GM12878 (cell line): ENCODE results near the gene KEL. TPM values are rescaled to one million over a fixed set of nuclear protein-coding genes. Genes with fewer than 3 reads are reported as not detected.

ENCODE experiments used
- ATAC-seq: fragments of 200-7000 bp; cut with Tn5 transposase; 3 replicates; pipeline ENCODE4 v1.9.1; 2020; ENCODE audit warnings: mild to moderate bottlenecking, moderate library complexity
- BruUV-seq: library from RNA; stranded (reverse); fragments of 400-500 nt; replicated peaks from 2 replicates; lab custom pipeline; 2021; lab: Mats Ljungman, UMichigan
- CTCF ChIA-PET: fragments of 300-600 bp; sonication (Branson Sonifier 250); formaldehyde crosslinking; extraction: SDS; loops from one replicate; lab custom pipeline; 2021; ENCODE audit warnings: inconsistent platforms; lab: Yijun Ruan, JAX
- POLR2A ChIA-PET: fragments of 350-600 bp; formaldehyde crosslinking; extraction: SDS; loops from one replicate; lab custom pipeline; 2021; ENCODE audit warnings: inconsistent platforms; lab: Charles Lee
- RAD21 ChIA-PET: fragments of 300-600 bp; sonication (Branson Sonifier 250); formaldehyde crosslinking; loops from one replicate; lab custom pipeline; 2023; ENCODE audit warnings: antibody characterized with exemption; ENCODE audit not compliant: unreplicated experiment; lab: Charles Lee
- SMC1A ChIA-PET: fragments of 300-600 bp; sonication (Branson Sonifier 250); formaldehyde crosslinking; loops from one replicate; lab custom pipeline; 2023; ENCODE audit not compliant: unreplicated experiment, uncharacterized antibody; lab: Charles Lee
- DNase-seq: peaks from one replicate; pipeline ENCODE4 v3.0.0-alpha.2; 2011; ENCODE audit warnings: low read depth, low spot score
- FAIRE-seq: peaks from 3 replicates; lab custom pipeline; 2011; peaks lifted over from hg19 to GRCh38; lab: Jason Lieb, UNC
- H2AFZ ChIP-seq: 2 replicates; pipeline ENCODE4 v1.6.0; 2011; ENCODE audit warnings: low read depth, low read length, control low read depth; ENCODE audit not compliant: control insufficient read depth
- H3K27ac ChIP-seq: 2 replicates; pipeline ENCODE4 v1.5.1; 2011; ENCODE audit warnings: control low read depth; ENCODE audit not compliant: control insufficient read depth, insufficient read depth
- H3K27me3 ChIP-seq, 2 experiments: replicated peaks in 1 of 2; 2 replicates each; pipeline versions ENCODE4 v1.6.0 to v1.6.1; 2011; ENCODE audit warnings: low read length in 1 of 2; ENCODE audit not compliant: control insufficient read depth in 2 of 2, insufficient read depth in 2 of 2
- H3K36me3 ChIP-seq, 2 experiments: 2 replicates each; pipeline ENCODE4 v1.5.1; 2011; ENCODE audit warnings: low read length in 1 of 2; ENCODE audit not compliant: control insufficient read depth in 2 of 2, insufficient read depth in 2 of 2
- H3K4me1 ChIP-seq: 2 replicates; pipeline ENCODE4 v1.6.1; 2011; ENCODE audit warnings: mild to moderate bottlenecking, low read length, moderate library complexity, mixed read lengths; ENCODE audit not compliant: control insufficient read depth, insufficient read depth
- H3K4me2 ChIP-seq: 2 replicates; pipeline ENCODE4 v1.6.0; 2011; ENCODE audit warnings: control low read depth; ENCODE audit not compliant: control insufficient read depth, insufficient read depth
- H3K4me3 ChIP-seq: fragments of 200-600 bp; sonication (generic); 2 replicates; pipeline ENCODE4 v1.5.1; 2016
- H3K79me2 ChIP-seq: 2 replicates; pipeline ENCODE4 v1.6.0; 2011; ENCODE audit warnings: low read length; ENCODE audit not compliant: control insufficient read depth, insufficient read depth
- H3K9ac ChIP-seq: 2 replicates; pipeline ENCODE4 v1.8.0; 2011; ENCODE audit warnings: low read length, control low read depth, mixed read lengths; ENCODE audit not compliant: control insufficient read depth, insufficient read depth
- H3K9me3 ChIP-seq: replicated peaks from 3 replicates; pipeline ENCODE4 v1.5.1; 2011; ENCODE audit warnings: mild to moderate bottlenecking, low read length; ENCODE audit not compliant: control insufficient read depth, insufficient read depth
- H4K20me1 ChIP-seq: 2 replicates; pipeline ENCODE4 v1.6.0; 2011; ENCODE audit not compliant: control insufficient read depth, insufficient read depth
- GABPA ChIP-seq: IDR thresholded peaks from 2 replicates; pipeline ENCODE4 v1.6.1; 2014; ENCODE audit warnings: antibody characterized with exemption, low read depth, mild to moderate bottlenecking, inconsistent platforms
- SUZ12 ChIP-seq: fragments of 200-600 bp; sonication (generic); IDR thresholded peaks from one replicate; pipeline ENCODE4 v1.6.1; 2018; ENCODE audit warnings: antibody characterized with exemption, mild to moderate bottlenecking; ENCODE audit not compliant: unreplicated experiment
- TCF7 ChIP-seq: IDR thresholded peaks from 2 replicates; pipeline ENCODE4 v1.6.1; 2014; ENCODE audit warnings: antibody characterized with exemption, borderline replicate concordance
- ZNF217 ChIP-seq: fragments of 450-650 bp; IDR thresholded peaks from 2 replicates; pipeline ENCODE4 v1.6.1; 2017; ENCODE audit warnings: antibody characterized with exemption, mild to moderate bottlenecking
- ZZZ3 ChIP-seq: IDR thresholded peaks from 2 replicates; pipeline ENCODE4 v1.6.1; 2011; ENCODE audit warnings: low read depth; ENCODE audit not compliant: control insufficient read depth, insufficient read length
- WGBS: methylation state at CpG from one replicate; pipeline ENCODE4 v1.1.6; 2016; ENCODE audit warnings: low lambda C conversion rate; ENCODE audit not compliant: insufficient replicate concordance, insufficient coverage; ENCODE audit errors: missing lambda C conversion rate; 5-methylcytosine and 5-hydroxymethylcytosine counted together
- in situ Hi-C: fragments of 300-500 bp; cut with MboI; formaldehyde crosslinking; loops from 9 replicates; pipeline ENCODE4 v1.14.3; 2018; ENCODE audit warnings: mixed read lengths
- intact Hi-C: fragments of 100-400 bp; cut with micrococcal nuclease; formaldehyde crosslinking; loops from one replicate; pipeline ENCODE4 v1.14.2; 2022; ENCODE audit not compliant: unreplicated experiment
- polyA plus RNA-seq, 11 experiments: library from polyadenylated mRNA; depleted of rRNA in 4 of 11; unstranded in 6 of 11; stranded (reverse) in 5 of 11; fragments of >200 nt; fragmentation: Nextera tagmentation in 4 of 11; fragmentation: Illumina TruSeq in 1 of 11; extraction: Ambion mirVana in 4 of 11; extraction: Trizol in 1 of 11; gene quantifications; 1 replicate in 1 of 11; 2 replicates in 10 of 11; pipeline versions ENCODE4 v1.2.1 to v1.2.3, GENCODE V29; 2011 to 2016; ENCODE audit warnings: inconsistent platforms in 2 of 11, missing spikeins in 2 of 11, low read depth in 1 of 11
- total RNA-seq, 4 experiments: library from RNA; depleted of rRNA in 3 of 4; stranded (reverse); fragments of >200 nt in 3 of 4; fragmentation: Illumina TruSeq in 1 of 4; extraction: Trizol in 1 of 4; gene quantifications; 2 replicates each; pipeline versions ENCODE4 v1.2.1 to v1.2.3, GENCODE V29; 2013 to 2021
- TF ChIP-seq, protein P1 (sequence below): fragments of 450-650 bp; IDR thresholded peaks from 2 replicates; pipeline ENCODE4 v1.6.1; 2017; ENCODE audit warnings: mild to moderate bottlenecking
- TF ChIP-seq, protein P2 (sequence below): fragments of 450-650 bp; IDR thresholded peaks from 2 replicates; pipeline ENCODE4 v1.6.1; 2018; ENCODE audit warnings: mild to moderate bottlenecking, low read depth, moderate library complexity; ENCODE audit not compliant: partially characterized antibody

The KEL gene
- total and polyA plus RNA-seq, 10 of the 15 experiments (the other 5 are each of a cell fraction or from before 2014, with no cell fraction given): 0.10 to 0.73 (median 0.23) TPM; not detected in 2

GRCh38 chr7:142905759-142906158, 56.4 kb downstream of the KEL start:
- no peak overlapping the region for H3K9ac ChIP-seq
- RAD21 ChIA-PET: no interaction called here
- no peak overlapping the region for H3K27ac ChIP-seq
- SMC1A ChIA-PET: no interaction called here
- intact Hi-C loops: no loop called here
- no peak overlapping the region for H3K4me2 ChIP-seq
- H3K4me3 ChIP-seq: no peak overlapping the region
- in situ Hi-C loops: no loop called here
- TF ChIP-seq, protein P1, sequence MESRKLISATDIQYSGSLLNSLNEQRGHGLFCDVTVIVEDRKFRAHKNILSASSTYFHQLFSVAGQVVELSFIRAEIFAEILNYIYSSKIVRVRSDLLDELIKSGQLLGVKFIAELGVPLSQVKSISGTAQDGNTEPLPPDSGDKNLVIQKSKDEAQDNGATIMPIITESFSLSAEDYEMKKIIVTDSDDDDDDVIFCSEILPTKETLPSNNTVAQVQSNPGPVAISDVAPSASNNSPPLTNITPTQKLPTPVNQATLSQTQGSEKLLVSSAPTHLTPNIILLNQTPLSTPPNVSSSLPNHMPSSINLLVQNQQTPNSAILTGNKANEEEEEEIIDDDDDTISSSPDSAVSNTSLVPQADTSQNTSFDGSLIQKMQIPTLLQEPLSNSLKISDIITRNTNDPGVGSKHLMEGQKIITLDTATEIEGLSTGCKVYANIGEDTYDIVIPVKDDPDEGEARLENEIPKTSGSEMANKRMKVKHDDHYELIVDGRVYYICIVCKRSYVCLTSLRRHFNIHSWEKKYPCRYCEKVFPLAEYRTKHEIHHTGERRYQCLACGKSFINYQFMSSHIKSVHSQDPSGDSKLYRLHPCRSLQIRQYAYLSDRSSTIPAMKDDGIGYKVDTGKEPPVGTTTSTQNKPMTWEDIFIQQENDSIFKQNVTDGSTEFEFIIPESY: no peak
- no peak for TF ChIP-seq GABPA
- no peak for TF ChIP-seq ZZZ3
- no peaks in the 10 kb centered on the region for H3K4me1 ChIP-seq
- FAIRE-seq: peak; percentile 7
- H2AFZ ChIP-seq: no peak overlapping the region
- no peak for DNase-seq
- POLR2A ChIA-PET: no interaction called here
- no peaks in the 10 kb centered on the region for H3K9me3 ChIP-seq
- no peaks in the 10 kb centered on the region for H3K36me3 ChIP-seq
- WGBS: 23% methylated on average over 2 of the region's 2 CpGs
- no peaks in the 10 kb centered on the region for H4K20me1 ChIP-seq
- H3K79me2 ChIP-seq: no peaks in the 10 kb centered on the region
- no TSS peak for BruUV-seq
- no peak for ATAC-seq
- CTCF ChIA-PET: no interaction called here
- no peaks in the 10 kb centered on the region for H3K27me3 ChIP-seq

DNA sequence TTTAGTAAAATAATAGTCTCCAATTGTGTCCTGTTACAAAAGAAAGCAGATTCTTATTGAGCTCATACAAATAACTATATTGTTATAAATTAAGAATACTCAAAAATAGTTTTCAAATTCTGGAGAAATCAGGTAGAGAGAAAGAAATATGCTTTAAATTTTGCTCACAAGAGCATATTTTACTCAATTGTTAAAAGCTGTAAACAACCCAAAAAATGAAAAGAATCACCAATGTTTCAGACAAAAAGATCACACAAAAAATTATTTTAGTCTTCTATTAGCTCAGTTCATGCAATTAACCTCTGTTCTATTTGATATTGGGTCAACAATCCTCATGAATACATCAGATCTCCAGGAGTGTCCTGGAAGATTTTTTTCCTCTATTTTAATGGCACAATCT, 58.0 kb downstream of the KEL start:
- H4K20me1 ChIP-seq: no peaks in the 10 kb centered on the region
- CTCF ChIA-PET: interaction anchor here (0.8 to 1.2 kb wide), 4 partner anchors 11 to 311 kb away, joined by 3 to 5 read pairs (median 4); no protein-coding TSS in a partner anchor
- H3K9ac ChIP-seq: no peak overlapping the region
- no peaks in the 10 kb centered on the region for H3K27me3 ChIP-seq
- H3K79me2 ChIP-seq: no peaks in the 10 kb centered on the region
- in situ Hi-C loops: no loop called here
- no peak for DNase-seq
- intact Hi-C loops: no loop called here
- POLR2A ChIA-PET: no interaction called here
- no peak overlapping the region for H2AFZ ChIP-seq
- no TSS peak for BruUV-seq
- H3K4me2 ChIP-seq: no peak overlapping the region
- H3K27ac ChIP-seq: no peak overlapping the region
- SMC1A ChIA-PET: no interaction called here
- no peak for ATAC-seq
- no peak for TF ChIP-seq ZNF217
- TF ChIP-seq, protein P2, sequence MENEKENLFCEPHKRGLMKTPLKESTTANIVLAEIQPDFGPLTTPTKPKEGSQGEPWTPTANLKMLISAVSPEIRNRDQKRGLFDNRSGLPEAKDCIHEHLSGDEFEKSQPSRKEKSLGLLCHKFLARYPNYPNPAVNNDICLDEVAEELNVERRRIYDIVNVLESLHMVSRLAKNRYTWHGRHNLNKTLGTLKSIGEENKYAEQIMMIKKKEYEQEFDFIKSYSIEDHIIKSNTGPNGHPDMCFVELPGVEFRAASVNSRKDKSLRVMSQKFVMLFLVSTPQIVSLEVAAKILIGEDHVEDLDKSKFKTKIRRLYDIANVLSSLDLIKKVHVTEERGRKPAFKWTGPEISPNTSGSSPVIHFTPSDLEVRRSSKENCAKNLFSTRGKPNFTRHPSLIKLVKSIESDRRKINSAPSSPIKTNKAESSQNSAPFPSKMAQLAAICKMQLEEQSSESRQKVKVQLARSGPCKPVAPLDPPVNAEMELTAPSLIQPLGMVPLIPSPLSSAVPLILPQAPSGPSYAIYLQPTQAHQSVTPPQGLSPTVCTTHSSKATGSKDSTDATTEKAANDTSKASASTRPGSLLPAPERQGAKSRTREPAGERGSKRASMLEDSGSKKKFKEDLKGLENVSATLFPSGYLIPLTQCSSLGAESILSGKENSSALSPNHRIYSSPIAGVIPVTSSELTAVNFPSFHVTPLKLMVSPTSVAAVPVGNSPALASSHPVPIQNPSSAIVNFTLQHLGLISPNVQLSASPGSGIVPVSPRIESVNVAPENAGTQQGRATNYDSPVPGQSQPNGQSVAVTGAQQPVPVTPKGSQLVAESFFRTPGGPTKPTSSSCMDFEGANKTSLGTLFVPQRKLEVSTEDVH: no peak
- TF ChIP-seq SUZ12: no peak
- no peak for TF ChIP-seq TCF7
- TF ChIP-seq, all 136 proteins: peak for 0
- FAIRE-seq: no peak
- no peak overlapping the region for H3K4me3 ChIP-seq
- RAD21 ChIA-PET: no interaction called here
- H3K36me3 ChIP-seq: no peaks in the 10 kb centered on the region
- no peaks in the 10 kb centered on the region for H3K9me3 ChIP-seq
- no peaks in the 10 kb centered on the region for H3K4me1 ChIP-seq
